H7 (cell line): ENCODE results near the gene ACSF3. TPM values are rescaled to one million over a fixed set of nuclear protein-coding genes. Genes with fewer than 3 reads are reported as not detected.
"Not testable (repeated sequence)": the region's sequence is repeated elsewhere in the genome, so short reads cannot be mapped to it uniquely, and the experiment has no call there.

Source experiments
- DNase-seq: peaks from one replicate; pipeline ENCODE4 v3.0.0; 2012
- H3K27me3 ChIP-seq: 2 replicates; pipeline ENCODE4 v1.6.0; 2011; ENCODE audit warnings: mild to moderate bottlenecking, low read length; ENCODE audit not compliant: control insufficient read depth, insufficient read depth
- H3K36me3 ChIP-seq: replicated peaks from 2 replicates; pipeline ENCODE4 v1.5.1; 2011; ENCODE audit warnings: low read length; ENCODE audit not compliant: control insufficient read depth, insufficient read depth
- H3K4me3 ChIP-seq: 2 replicates; pipeline ENCODE4 v1.5.1; 2011; ENCODE audit warnings: low read depth, mild to moderate bottlenecking, control low read depth, low read length, moderate library complexity; ENCODE audit not compliant: insufficient read depth
- total RNA-seq: library from RNA; depleted of rRNA; stranded (reverse); fragments of >200 nt; shearing (Covaris generic); gene quantifications from 2 replicates; pipeline ENCODE4 v1.2.3, GENCODE V29; 2014

The ACSF3 gene
- total RNA-seq, 1 experiment from 2014 or later: 20.2 TPM

DNA sequence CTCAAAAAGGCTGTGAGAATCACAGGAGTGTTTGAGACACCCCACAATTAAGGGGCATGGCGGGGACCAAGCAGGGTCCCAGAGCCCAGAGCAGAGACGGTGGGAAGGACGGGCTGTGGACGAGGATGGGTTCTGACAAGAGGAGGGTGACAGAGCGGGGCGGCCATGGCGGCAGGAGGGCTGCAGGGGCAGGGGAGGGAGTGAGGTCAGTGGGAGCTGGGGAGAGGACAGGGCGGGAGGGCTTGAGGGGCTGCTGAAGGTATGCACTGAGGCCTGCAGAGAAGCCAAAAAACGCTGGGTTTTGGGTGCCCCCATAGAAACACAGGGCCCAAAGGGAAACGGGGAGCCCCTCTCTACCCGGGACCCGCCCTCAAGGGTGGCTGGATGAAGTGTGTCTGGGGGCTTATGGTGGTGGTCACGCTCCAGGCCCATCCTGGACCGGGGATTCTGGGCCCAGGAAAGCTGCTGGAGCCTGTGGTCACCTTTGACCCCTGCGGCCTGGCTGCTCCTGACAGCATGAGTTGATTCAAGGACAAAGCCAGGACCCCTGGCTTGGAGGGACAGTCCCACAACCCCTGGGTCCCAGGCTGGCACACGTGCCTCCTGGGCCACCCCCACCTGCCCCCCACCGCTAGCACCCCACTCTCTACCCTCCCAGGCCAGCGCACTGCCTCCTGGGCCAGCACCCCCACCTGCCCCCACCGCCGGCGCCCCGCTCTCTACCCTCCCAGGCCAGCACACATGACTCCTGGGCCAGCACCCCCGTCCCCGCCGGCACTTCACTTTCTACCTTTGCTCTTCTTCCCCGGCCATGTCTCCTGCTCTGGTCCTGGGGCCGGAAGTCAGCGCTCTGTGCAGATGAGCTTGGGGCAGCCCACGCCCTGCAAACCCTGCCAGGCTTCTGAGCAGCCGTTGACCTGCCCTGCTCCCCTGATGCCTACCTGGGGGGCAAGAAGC, 31.0 kb upstream of the ACSF3 start:
- H3K27me3 ChIP-seq: no peaks in the 10 kb centered on the region
- no peak overlapping the region for H3K4me3 ChIP-seq
- H3K36me3 ChIP-seq: no peaks in the 10 kb centered on the region
- DNase-seq: no peak

DNA sequence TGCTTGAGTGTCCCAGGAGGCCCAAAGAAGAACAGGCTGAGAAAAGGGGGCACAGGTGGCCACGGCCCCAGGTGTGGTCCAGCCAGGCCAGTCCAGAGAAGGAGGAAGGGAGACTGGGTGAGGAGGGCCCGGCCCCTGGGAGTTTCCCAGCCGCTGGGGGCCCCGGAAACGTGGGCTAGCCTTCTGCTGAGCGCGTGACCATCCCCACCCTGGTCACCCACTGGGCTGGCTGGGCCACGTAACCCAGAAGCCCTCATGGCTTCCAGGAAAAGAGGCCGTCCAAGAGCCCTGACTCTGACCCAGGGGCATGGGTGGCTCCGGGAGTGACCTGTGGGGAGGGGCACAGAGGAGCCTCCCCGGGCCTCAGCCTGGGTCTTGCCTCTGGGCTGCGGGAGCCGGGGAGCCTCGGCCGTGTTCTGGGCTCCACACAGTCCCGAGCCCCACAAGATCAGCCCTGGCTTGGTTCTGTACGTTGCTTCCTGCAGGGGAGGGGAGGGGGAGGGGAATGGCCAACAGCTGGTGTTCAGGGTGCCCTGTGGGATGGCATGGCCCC, 29.8 kb upstream of the ACSF3 start:
- Histone ChIP-seq H3K4me3 (no peak overlapping the region), H3K36me3 (no peaks in the 10 kb centered on the region)
- no peak for DNase-seq

DNA sequence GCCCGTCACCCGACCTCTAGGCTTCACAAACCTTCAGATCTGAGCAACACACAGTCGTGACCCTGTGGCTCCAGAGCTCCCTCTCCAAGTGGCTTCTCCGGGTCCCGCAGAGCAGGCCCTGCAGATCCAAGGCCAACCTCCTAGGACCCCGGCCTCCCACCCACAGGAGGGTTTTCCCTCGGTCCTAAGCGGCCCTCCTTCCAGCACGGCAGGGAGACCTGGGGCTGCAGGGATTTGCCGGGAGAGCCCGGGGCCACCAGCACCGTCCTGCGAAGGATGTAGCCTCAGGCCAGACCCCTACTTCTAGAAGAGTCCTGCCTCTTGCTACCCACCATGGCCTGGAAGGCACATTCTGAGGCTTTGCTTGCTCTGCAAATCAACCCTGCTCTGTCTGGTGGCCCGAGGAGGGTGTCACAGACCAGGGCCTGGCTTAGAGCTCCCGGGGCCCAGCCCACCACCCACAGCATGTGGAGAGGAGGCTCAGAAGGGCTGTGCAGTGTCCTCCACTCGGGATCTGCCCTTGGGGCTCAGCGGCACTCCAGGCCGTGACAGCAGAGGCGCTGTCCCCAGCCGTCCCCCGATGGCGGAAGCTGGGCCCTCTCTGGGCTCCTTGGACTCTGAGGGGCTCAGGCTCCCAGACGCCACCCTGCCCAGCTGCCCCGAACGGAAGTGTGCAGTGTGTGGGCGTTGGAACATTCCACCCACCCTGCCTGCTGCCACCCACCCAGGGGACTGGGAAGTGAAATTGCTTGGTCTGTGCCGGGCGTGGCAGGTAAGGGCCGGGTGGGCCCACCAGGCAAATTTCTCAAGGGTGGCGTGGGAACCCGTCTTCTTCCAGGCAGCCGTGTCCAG, 28.8 kb upstream of the ACSF3 start:
- DNase-seq: no peak
- no peaks in the 10 kb centered on the region for H3K36me3 ChIP-seq

More for the DNA sequence above, 29.8 kb upstream of the ACSF3 start:
- no peaks in the 10 kb centered on the region for H3K27me3 ChIP-seq

DNA sequence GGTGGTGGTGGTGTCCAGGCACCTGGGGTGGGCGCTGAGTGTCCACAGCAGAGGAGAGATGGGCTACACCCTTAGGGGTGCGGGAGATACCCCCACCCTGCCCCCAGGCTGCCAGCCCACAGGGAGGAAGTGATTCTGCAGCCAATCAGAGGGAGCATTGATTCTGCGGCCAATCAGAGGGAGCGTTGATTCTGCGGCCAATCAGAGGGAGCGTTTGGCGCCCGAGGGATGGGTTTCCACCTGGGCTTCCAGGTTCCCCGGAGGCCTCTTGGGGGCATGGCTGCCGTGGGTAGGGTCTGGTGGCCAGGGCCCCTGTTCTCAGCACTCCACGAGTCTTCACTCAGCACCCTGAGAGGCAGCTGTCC, 28.2 kb upstream of the ACSF3 start:
- no peaks in the 10 kb centered on the region for H3K27me3 ChIP-seq
- DNase-seq: no peak
- H3K4me3 ChIP-seq: no peak overlapping the region
- H3K36me3 ChIP-seq: no peaks in the 10 kb centered on the region

More for the DNA sequence above, 28.8 kb upstream of the ACSF3 start:
- Histone ChIP-seq H3K27me3 (no peaks in the 10 kb centered on the region), H3K4me3 (no peak overlapping the region)

DNA sequence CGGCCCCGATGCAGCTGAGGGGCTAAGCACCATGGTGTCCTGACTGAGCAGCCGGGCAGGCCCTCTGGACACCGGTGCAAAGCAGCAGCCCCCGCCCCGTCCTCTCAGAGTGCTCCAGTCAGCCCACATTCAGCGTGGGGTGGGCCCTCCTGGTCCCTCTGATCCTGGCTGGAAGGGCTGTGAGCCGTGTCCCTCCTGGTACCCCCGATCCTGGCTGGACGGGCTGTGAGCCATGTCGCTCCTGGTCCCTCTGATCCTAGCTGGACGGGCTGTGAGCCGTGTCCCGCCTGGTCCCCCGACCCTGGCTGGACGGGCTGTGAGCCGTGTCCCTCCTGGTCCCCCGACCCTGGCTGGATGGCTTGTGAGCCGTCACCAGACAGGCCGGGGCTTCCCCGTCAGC, 26.9 kb upstream of the ACSF3 start:
- Histone ChIP-seq H3K36me3 (no peaks in the 10 kb centered on the region), H3K27me3 (no peaks in the 10 kb centered on the region), H3K4me3 (no peak overlapping the region)
- no peak for DNase-seq

DNA sequence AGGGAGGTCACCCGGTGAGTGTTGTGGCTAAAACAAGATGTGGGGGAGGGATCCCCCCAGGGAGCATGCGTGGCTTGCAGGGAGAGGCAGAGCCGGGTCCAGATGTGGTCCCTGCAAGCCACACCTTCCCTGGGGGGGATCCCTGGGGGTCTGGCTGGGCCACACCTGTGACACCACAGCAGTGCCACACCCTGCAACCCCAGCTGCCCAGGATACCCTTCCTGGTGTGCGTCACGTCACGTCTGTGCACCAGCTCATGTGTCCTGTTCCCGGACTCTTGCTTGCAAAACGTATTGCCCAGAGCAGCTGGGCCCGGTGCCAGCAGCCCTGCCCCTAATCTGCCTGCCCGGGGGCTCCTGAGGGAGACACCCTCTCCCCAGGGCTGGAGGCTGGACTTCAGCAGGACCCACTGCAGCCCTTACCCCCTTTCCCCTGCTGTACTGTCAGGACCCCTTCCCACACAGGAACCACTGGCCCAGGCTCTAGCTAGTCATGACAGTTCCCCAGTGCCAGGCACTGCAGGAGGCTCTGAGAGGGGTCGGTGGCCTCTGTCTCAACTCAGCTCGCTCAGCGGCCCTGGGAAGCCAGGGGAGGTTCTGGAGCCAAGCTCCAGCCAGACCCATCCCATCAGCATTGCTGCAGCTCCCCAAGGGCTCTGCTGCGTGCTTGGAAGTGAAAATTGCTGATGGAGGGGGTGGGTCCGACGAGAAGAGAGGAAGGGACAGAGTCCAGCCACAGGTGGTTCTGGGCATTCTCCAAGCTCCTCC, 25.8 kb upstream of the ACSF3 start:
- no peak for DNase-seq
- no peak overlapping the region for H3K4me3 ChIP-seq
- no peaks in the 10 kb centered on the region for H3K27me3 ChIP-seq
- H3K36me3 ChIP-seq: no peaks in the 10 kb centered on the region

DNA sequence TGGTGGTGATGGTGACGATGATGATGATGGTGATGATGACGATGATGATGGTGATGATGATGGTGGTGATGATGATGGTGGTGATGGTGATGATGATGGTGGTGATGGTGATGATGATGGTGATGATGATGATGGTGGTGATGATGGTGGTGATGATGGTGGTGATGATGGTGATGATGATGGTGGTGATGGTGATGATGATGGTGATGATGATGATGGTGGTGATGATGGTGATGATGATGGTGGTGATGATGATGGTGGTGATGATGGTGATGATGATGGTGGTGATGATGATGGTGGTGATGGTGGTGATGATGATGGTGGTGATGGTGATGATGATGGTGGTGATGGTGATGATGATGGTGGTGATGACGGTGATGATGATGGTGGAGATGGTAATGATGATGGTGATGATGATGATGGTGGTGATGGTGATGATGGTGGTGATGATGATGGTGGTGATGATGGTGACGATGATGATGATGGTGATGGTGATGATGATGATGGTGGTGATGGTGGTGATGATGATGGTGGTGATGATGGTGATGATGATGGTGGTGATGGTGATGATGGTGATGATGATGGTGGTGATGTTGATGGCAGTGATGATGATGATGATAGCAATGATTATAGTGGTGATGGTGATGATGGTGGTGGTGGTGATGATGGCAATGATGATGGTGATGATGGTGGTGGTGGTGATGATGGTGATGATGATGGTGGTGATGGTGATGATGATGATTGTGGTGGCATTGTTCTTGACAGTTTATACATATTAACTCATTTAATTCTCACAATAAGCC, 24.6 kb upstream of the ACSF3 start:
- not testable (repeated sequence) for H3K27me3 ChIP-seq, H3K36me3 ChIP-seq, H3K4me3 ChIP-seq, DNase-seq

DNA sequence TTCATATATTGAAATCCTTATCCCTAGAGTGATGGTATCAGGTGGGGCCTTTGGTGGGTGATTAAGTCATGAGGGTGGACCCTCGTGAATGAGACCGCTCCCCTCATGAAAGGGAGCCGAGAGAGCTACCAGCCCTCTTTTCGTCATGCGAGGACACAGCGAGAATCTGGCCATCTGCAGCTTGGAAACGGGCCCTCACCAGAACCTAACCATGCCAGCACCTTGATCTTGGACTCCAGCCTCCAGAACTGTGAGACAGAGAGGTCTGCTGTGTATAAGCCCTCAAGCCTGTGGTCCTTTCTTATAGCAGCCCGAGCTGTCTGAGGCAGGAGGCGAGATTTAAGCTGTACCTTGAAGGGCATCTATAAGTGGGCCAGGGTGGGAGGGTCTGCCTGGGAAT, 23.7 kb upstream of the ACSF3 start:
- no peaks in the 10 kb centered on the region for H3K36me3 ChIP-seq
- H3K4me3 ChIP-seq: no peak overlapping the region
- no peaks in the 10 kb centered on the region for H3K27me3 ChIP-seq
- no peak for DNase-seq

DNA sequence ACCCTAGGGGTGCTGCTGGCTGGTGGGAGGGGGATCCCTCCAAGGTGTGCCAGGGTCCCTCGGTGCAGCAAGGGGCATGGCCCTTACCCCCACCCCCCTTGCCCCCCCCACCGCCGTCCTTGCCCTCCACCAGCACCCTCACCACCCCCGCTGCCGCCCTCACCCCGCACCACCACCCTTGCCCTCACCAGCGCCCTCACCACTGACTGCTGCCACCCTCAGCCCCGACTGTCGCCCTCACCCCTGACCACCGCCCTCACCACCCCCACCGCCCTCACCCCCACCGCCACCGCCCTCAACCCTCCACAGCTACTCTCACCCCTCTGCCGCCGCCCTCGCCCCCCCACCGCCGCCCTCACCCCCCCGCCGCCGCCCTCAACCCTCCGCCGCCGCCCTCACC, 23.1 kb upstream of the ACSF3 start:
- no peaks in the 10 kb centered on the region for H3K36me3 ChIP-seq
- no peak for DNase-seq

DNA sequence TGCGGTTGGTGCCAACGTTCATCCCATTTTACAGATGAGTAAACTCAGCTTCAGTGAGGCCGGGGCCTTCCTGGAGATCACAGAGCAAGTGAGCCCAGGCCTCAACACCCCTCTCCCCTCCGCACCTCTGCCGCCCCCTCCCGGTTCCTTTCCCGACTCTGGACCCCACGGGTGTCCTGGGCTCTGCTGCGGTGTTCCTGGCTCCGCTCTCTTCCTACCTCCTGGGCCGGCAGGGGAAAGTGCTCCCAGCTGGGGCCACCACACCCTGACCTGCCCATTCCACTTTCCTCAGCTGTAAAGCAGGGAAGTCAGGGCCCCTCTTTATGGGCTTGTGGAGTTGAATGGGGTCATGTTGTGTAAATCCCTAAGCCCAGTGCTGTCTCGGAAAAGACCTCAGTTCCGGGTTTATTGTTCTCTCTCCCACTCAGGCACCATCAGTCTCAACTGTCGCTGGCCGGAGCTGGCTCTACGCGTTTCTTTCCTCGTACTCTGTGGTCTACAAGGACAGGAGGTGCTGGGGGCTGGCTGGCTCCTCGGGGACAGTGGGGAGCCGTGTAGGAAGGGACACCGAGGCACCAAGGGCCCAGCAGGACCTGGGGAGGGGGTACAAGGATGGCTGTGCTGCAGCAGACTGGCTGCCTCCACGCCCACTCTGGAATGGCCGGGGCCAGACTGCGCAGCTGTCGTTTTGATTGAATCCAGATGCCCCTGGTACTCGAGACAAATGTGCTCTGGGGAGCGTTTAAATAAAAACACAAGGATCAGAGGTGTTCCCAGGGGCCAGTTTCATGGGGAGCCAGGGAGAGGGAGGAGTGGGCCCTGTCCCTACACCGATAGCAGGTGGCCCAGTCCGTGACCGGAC, 21.7 kb upstream of the ACSF3 start:
- no peaks in the 10 kb centered on the region for H3K36me3 ChIP-seq
- H3K4me3 ChIP-seq: no peak overlapping the region
- H3K27me3 ChIP-seq: no peaks in the 10 kb centered on the region
- no peak for DNase-seq

More for the DNA sequence above, 23.1 kb upstream of the ACSF3 start:
- no peak overlapping the region for H3K4me3 ChIP-seq
- no peaks in the 10 kb centered on the region for H3K27me3 ChIP-seq

DNA sequence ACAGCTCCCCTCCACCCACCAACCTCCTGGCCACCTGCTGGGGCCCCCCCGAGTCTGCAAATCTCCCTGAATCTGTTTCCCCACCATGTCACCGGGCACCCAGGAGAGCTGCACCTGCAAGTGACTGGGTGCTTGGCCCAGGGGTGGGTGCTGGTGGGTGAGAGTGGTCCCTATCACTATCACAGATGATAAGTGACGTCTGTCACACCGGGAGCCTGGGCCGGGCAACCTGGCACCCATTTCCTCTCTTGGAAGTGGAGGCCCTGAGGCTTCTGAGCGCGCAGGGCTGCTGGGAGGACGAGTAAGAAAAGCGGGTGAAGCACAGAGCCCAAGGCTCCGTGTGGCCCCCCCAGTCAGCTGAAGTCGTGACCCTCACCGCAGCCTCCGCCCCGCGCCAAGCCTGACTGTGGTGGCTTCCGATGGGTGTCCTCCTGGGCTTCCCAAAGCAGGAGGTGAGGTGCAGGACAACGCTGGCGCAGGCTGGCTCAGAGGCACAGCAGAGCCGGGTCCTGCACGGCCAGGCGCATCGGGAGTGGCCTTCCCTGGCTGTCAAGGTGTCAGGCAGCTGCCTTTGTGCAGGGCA, 21.0 kb upstream of the ACSF3 start:
- Histone ChIP-seq H3K27me3 (no peaks in the 10 kb centered on the region), H3K36me3 (no peaks in the 10 kb centered on the region), H3K4me3 (no peak overlapping the region)

DNA sequence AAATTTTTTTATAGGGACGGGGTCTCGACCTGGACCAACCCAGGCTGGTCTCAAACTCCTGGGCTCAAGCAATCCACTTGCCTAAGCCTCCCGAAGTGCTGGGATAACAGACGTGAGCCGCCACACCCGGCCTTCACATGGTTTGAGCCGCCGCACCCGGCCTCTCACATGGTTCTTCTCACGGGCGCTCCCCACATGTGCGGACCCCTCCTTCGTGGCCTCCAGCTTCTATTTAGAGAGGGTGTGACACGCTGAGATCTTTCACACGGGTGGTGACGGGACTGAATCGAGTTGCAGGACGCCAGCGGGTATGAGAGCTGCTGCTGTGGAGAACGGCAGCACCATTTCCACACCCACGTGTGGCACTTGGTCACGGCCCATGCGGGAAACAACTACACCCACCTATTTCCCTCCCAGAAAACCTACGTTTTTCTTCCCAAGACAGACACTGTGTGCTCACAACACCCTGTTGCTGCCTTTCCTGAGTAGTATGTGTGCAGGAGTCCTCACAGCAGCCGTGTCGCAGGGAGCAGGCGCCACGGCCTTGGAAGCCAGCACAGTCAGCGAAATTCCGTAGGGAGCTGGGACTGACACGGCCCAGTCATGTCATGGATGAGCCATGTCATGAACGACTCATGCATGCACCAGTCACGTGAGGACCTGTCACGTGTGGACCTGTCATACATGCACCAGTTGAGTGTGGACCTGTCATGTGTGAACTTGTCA, 20.1 kb upstream of the ACSF3 start:
- DNase-seq: no peak
- Histone ChIP-seq H3K36me3 (no peaks in the 10 kb centered on the region), H3K27me3 (no peaks in the 10 kb centered on the region), H3K4me3 (no peak overlapping the region)

More for the DNA sequence above, 21.0 kb upstream of the ACSF3 start:
- DNase-seq: no peak
